ENCODE results near the gene ZNF407. TPM values are rescaled to one million over a fixed set of nuclear protein-coding genes. Genes with fewer than 3 reads are reported as not detected.

The ZNF407 gene
- polyA plus RNA-seq, 3 donors from 2014 or later: 1.5 to 4.7 (median 1.5) TPM

DNA sequence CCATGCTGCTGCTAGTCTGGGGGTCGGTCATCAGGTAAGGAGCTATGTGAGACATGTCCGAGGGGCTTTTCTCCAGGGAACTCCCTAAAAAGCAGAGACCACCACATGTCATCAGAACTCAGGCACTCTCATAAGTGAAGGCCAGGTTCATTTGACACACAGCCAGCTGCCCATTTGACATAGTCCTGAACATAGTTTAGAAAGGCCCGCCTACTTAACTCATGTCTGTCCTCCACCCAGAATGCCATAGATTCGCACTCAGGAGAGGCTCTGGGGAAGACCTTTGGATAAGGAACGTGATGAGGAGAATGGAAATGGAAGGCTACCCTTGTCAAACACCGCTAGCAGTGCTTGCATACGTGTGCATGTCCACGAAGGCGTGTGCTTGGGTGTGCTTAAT is 454.1 kb downstream of the ZNF407 start:
- H3K36me3 Mint-ChIP-seq: peaks cover 0 to under 1% (median 0%) of the 10 kb centered on the region in 3 donors
- H3K4me1 Mint-ChIP-seq: no peaks in the 10 kb centered on the region
- no peak overlapping the region for H3K4me3 Mint-ChIP-seq
- H3K27ac Mint-ChIP-seq: no peak overlapping the region
- H3K9me3 Mint-ChIP-seq: no peaks in the 10 kb centered on the region
- peaks cover 0 to 2% (median 0%) of the 10 kb centered on the region in 3 donors for H3K27me3 Mint-ChIP-seq (ENCODE audit: low read depth in 3 of 3)
- no peak for DNase-seq

DNA sequence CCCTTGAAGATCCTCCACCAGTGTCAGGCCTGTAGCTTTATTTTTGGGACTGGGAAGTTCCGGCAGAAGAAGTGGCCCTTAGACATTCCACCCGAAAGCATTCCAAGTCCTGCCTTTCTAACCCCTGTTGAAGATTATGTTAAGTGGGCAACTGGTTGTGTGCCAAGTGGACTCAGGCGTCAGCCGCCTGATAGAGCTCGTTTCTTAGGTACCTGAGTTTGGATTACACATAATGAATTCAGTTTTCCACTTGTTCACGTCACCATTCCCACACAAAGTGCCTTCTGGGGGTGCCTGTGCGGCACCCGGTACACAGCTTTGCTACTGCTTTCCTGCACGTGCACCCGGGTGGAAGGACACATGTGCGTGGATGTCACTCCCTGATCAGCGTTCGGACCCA is 454.8 kb downstream of the ZNF407 start:
- H3K27me3 Mint-ChIP-seq (ENCODE audit: low read depth in 3 of 3): peaks cover 0 to 2% (median 0%) of the 10 kb centered on the region in 3 donors
- H3K27ac Mint-ChIP-seq: no peak overlapping the region
- no peaks in the 10 kb centered on the region for H3K36me3 Mint-ChIP-seq
- no peak overlapping the region for H3K4me3 Mint-ChIP-seq
- H3K9me3 Mint-ChIP-seq: no peaks in the 10 kb centered on the region
- no peak for DNase-seq
- no peaks in the 10 kb centered on the region for H3K4me1 Mint-ChIP-seq

DNA sequence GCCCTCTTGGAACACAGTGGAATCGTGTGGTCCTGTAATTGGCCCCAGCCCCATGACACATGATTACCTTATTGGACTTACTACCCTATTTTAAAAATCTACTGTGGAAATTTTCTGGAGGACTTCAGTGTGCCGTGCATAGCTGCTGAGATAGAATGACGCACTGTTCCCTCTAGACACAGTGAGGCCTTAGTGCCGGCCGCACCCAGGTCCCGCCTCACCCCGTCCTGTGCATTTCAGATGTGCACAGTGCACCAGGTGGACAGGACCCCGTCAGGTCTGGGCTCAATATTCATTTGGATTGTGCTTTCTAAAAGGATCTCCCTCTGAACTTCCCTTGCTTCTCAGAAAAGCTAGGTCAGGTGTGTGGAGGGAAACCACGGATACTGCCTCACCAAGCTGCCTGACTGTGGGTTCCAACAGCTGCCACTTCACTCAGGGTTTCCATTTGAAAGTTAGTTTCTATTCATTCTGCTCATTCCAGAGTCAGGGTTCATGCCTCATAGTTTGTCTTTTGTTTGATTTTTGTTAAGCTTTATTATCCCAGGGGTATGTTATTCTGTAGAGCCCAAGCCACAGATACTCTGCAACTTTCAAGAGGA is 455.5 kb downstream of the ZNF407 start:
- Mint-ChIP-seq H3K4me3 (no peak overlapping the region), H3K4me1 (no peaks in the 10 kb centered on the region), H3K27me3 (ENCODE audit: low read depth in 3 of 3) (peaks cover 0 to 2% (median 0%) of the 10 kb centered on the region in 3 donors), H3K9me3 (no peaks in the 10 kb centered on the region), H3K27ac (no peak overlapping the region), H3K36me3 (no peaks in the 10 kb centered on the region)
- no peak for DNase-seq

- Mint-ChIP-seq H3K27me3 (ENCODE audit: low read depth in 3 of 3) (peaks cover 0 to 2% (median 0%) of the 10 kb centered on the region in 3 donors), H3K9me3 (no peaks in the 10 kb centered on the region), H3K4me3 (no peak overlapping the region), H3K4me1 (no peaks in the 10 kb centered on the region), H3K27ac (no peak overlapping the region), H3K36me3 (no peaks in the 10 kb centered on the region)
- no peak for DNase-seq
These were observed 456.4 kb downstream of the ZNF407 start for GRCh38 chr18:75054046-75054445.

GRCh38 chr18:75054611-75055010 is 456.9 kb downstream of the ZNF407 start:
- Mint-ChIP-seq H3K27ac (no peak overlapping the region), H3K9me3 (no peaks in the 10 kb centered on the region), H3K4me1 (no peaks in the 10 kb centered on the region), H3K4me3 (no peak overlapping the region), H3K27me3 (ENCODE audit: low read depth in 3 of 3) (peaks cover 0 to 2% (median 0%) of the 10 kb centered on the region in 3 donors), H3K36me3 (peaks cover 0 to 4% (median 4%) of the 10 kb centered on the region in 3 donors)
- DNase-seq: no peak

DNA sequence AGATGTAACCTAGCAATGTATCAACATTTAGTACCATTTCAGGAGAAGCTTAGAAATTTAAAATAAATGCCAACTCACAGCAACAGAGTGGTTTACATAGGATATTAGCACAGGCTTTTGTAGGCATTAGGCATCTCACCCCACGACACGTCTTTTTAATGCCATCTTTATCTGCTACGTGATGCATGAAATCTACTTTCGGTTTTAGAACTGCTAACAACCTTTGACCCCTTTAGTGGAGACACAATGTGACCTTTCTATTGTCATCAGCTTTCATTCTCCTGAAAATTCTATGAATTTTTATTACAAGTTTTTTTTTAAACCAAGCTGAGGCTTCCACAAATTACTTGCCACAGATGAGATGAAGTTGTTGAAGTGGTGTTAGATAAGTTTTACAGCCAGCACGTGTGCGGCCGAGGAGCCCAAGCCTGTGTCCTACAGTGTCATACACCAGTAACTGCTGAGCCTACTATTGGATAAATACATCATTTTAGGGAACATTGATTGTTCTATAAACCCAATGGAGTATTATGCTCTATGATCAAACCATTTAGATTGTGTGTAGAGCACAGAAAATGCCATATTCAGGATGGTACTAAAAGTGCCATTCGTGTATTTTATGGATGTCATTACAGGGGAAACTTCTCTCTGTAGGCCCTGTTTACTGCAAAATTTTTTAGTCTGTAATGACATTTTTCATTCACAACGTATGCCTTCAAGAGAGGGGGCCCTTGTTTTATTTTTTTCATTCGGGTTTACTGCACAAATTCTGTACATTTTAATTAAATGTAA is 459.7 kb downstream of the ZNF407 start:
- Mint-ChIP-seq H3K9me3 (no peaks in the 10 kb centered on the region), H3K36me3 (peaks cover 0 to 9% (median 8%) of the 10 kb centered on the region in 3 donors), H3K4me1 (no peaks in the 10 kb centered on the region), H3K4me3 (no peak overlapping the region), H3K27me3 (ENCODE audit: low read depth in 3 of 3) (peaks cover 0 to 4% (median 0%) of the 10 kb centered on the region in 3 donors), H3K27ac (no peak overlapping the region)
- DNase-seq: no peak

DNA sequence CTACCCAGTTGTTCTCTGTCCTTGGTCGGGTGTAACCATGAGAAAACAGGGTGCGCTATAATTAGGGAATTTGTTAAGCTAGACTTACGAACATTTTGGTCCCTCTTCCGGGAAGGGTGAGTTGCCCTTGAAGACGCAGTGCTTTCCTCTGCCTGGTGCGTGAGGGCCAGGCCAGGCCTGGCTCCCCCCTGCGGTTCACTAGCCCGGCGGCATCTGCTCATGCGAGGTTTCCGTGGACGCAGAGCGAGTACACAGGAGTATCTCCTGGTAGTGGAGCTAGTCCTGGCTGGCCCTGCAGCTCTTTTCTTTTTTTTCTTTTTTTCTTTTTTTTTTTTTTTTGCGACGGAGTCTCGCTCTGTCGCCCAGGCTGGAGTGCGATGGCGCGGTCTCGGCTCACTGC is 462.5 kb downstream of the ZNF407 start:
- Mint-ChIP-seq H3K27me3 (ENCODE audit: low read depth in 3 of 3) (peaks cover 0 to 4% (median 0%) of the 10 kb centered on the region in 3 donors), H3K27ac (no peak overlapping the region), H3K9me3 (no peaks in the 10 kb centered on the region), H3K36me3 (peaks cover 6 to 18% (median 15%) of the 10 kb centered on the region in 3 donors), H3K4me3 (no peak overlapping the region), H3K4me1 (no peaks in the 10 kb centered on the region)
- DNase-seq: no peak

- no peak overlapping the region for H3K4me3 Mint-ChIP-seq
- no peaks in the 10 kb centered on the region for H3K4me1 Mint-ChIP-seq
- H3K27me3 Mint-ChIP-seq (ENCODE audit: low read depth in 3 of 3): peaks cover 0 to 5% (median 0%) of the 10 kb centered on the region in 3 donors
- H3K9me3 Mint-ChIP-seq: no peaks in the 10 kb centered on the region
- H3K27ac Mint-ChIP-seq: no peak overlapping the region
- no peak for DNase-seq
- H3K36me3 Mint-ChIP-seq: peaks cover 8 to 20% (median 19%) of the 10 kb centered on the region in 3 donors
These were observed 464.7 kb downstream of the ZNF407 start for GRCh38 chr18:75062297-75062886.

DNA sequence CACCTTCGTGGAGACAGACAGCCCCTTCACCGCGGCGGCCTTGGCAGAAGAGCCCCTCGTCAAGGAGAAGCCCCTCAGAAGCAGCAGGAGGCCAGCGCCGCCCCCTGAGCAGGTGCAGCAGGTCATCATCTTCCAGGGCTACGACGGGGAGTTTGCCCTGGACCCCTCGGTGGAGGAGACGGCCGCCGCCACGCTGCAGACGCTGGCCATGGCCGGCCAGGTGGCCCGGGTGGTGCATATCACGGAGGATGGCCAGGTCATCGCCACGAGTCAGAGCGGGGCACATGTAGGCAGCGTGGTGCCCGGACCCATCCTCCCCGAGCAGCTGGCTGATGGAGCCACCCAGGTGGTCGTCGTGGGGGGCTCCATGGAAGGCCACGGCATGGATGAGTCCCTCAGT is 465.5 kb downstream of the ZNF407 start:
- Mint-ChIP-seq H3K27ac (no peak overlapping the region), H3K9me3 (peaks cover 0 to 2% (median 0%) of the 10 kb centered on the region in 6 donors), H3K4me1 (no peaks in the 10 kb centered on the region), H3K4me3 (no peak overlapping the region), H3K27me3 (ENCODE audit: low read depth in 3 of 3) (peaks cover 0 to 9% (median 1%) of the 10 kb centered on the region in 3 donors), H3K36me3 (peaks cover 8 to 20% (median 19%) of the 10 kb centered on the region in 3 donors)
- no peak for DNase-seq

- Mint-ChIP-seq H3K27me3 (ENCODE audit: low read depth in 3 of 3) (peaks cover 0 to 9% (median 1%) of the 10 kb centered on the region in 3 donors), H3K4me3 (no peak overlapping the region), H3K36me3 (peaks cover 8 to 20% (median 19%) of the 10 kb centered on the region in 3 donors), H3K4me1 (no peaks in the 10 kb centered on the region), H3K9me3 (peaks cover 0 to 2% (median 0%) of the 10 kb centered on the region in 6 donors), H3K27ac (no peak overlapping the region)
- no peak for DNase-seq
These were observed 466.2 kb downstream of the ZNF407 start for GRCh38 chr18:75063615-75064512.

DNA sequence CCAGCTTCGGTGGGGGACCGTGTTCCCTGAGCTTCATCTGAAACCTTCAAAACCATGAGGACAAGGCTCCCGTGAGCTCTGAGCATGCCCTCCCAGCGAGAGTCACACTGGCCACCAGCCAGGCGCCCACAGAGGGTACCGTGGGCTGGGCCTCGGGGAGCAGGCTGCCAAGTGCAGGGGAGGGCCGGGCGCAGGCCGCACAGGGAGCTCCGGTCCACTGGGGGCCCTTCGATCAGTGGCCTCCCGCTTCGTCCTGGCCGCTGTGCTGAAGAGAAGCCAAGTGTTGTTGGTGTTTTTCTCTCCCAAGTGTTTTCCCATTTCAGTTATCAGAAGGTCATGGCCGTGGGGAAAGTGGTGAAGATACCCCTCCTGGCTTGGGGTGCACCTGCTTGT is 466.8 kb downstream of the ZNF407 start:
- H3K9me3 Mint-ChIP-seq: peaks cover 0 to 2% (median 0%) of the 10 kb centered on the region in 6 donors
- H3K27me3 Mint-ChIP-seq (ENCODE audit: low read depth in 3 of 3): peaks cover 0 to 9% (median 1%) of the 10 kb centered on the region in 3 donors
- peaks cover 8 to 17% (median 16%) of the 10 kb centered on the region in 3 donors for H3K36me3 Mint-ChIP-seq
- H3K4me3 Mint-ChIP-seq: no peak overlapping the region
- H3K4me1 Mint-ChIP-seq: peaks cover 3 to 4% of the 10 kb centered on the region in 2 donors
- no peak overlapping the region for H3K27ac Mint-ChIP-seq
- DNase-seq: no peak

DNA sequence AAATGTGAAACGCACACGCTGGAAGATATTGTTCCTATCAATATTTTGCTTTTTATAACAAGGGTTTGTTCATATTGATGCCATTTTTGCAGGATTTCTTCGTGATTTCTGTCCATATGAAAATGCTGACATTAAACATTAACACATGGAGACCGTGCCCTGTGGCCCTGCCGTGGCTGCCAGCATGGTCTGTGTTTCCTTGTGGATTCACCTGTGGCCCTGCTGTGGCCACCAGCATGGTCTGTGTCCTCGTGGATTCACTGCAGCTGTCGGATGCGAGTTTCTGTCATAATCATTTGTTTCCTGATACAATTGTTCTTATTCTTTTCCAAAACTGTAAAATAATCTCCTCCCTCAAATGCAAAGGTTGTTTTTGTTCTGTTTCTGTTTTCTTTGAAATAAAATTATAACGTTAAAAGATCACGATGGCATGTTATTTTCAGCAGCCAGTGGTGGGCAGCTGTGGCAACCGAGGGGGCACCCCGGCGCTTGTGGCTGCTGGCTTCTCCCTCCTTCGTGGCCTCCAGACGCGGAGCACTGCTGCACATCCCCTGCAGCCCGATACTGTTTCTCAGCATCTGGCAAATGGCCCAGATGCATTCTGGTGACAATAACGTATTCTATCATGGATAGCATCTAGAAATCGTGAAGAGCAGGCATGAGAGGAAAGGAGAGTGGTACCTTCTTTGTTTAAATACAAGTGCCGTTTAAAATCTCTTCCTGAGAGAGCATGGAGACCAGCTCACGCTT is 467.8 kb downstream of the ZNF407 start:
- Mint-ChIP-seq H3K27ac (no peak overlapping the region), H3K4me1 (peaks cover 13% of the 10 kb centered on the region in 2 donors), H3K9me3 (peaks cover 0 to 2% (median 0%) of the 10 kb centered on the region in 6 donors), H3K36me3 (peaks cover 8 to 16% (median 15%) of the 10 kb centered on the region in 3 donors), H3K27me3 (ENCODE audit: low read depth in 3 of 3) (peaks cover 0 to 9% (median 1%) of the 10 kb centered on the region in 3 donors), H3K4me3 (no peak overlapping the region)
- no peak for DNase-seq
